CD4-positive, alpha-beta T cell (primary cell): ENCODE measurements around the gene ASIC3. TPM values are rescaled to one million over a fixed set of nuclear protein-coding genes. Genes with fewer than 3 reads are reported as not detected.

Experiments
- ATAC-seq: fragments of 200-7000 bp; cut with Tn5 transposase; one replicate; pipeline ENCODE4 v1.10.0; 2022; ENCODE audit warnings: mild to moderate bottlenecking; ENCODE audit not compliant: poor library complexity
- CTCF ChIA-PET: fragments of 350-600 bp; sonication (Branson Sonifier 250); formaldehyde crosslinking; loops from one replicate; lab custom pipeline; 2021; ENCODE audit warnings: antibody characterized with exemption, inconsistent platforms; lab: Charles Lee
- POLR2A ChIA-PET: fragments of 350-600 bp; sonication (Branson Sonifier 250); formaldehyde crosslinking; loops from one replicate; lab custom pipeline; 2021; ENCODE audit warnings: antibody characterized with exemption, inconsistent platforms; lab: Charles Lee
- DNase-seq, 14 experiments: peaks; one replicate each; pipeline ENCODE4 v3.0.0-alpha.2; 2013 to 2020; ENCODE audit warnings: mixed read lengths in 2 of 14
- H3K27ac ChIP-seq, 2 donors: one replicate each; pipeline versions ENCODE4 v1.5.1 to v1.7.0; 2013; ENCODE audit warnings: low read length in 2 of 2, low read depth in 1 of 2, mild to moderate bottlenecking in 1 of 2
- H3K27me3 ChIP-seq, 2 experiments: 1 replicate in 1 of 2; 2 replicates in 1 of 2; pipeline versions ENCODE4 v1.6.1 to v1.7.0; 2013; ENCODE audit warnings: low read length in 2 of 2, control low read depth in 1 of 2, mild to moderate bottlenecking in 1 of 2, moderate library complexity in 1 of 2; ENCODE audit not compliant: insufficient read depth in 2 of 2, control insufficient read depth in 1 of 2
- H3K36me3 ChIP-seq: one replicate; pipeline ENCODE4 v1.6.1; 2013; ENCODE audit warnings: low read length, control low read depth; ENCODE audit not compliant: insufficient read depth
- H3K4me1 ChIP-seq: one replicate; pipeline ENCODE4 v1.6.1; 2013; ENCODE audit warnings: low read length, control low read depth; ENCODE audit not compliant: insufficient read depth
- H3K4me3 ChIP-seq: one replicate; pipeline ENCODE4 v1.5.1; 2013; ENCODE audit warnings: mild to moderate bottlenecking, low read length, moderate library complexity
- H3K9me3 ChIP-seq, 2 experiments: 1 replicate in 1 of 2; 2 replicates in 1 of 2; pipeline versions ENCODE4 v1.6.1 to v1.7.0; 2013; ENCODE audit warnings: low read length in 2 of 2, mild to moderate bottlenecking in 2 of 2, control low read depth in 1 of 2, moderate library complexity in 1 of 2; ENCODE audit not compliant: control insufficient read depth in 1 of 2, insufficient read depth in 1 of 2
- H3K27ac Mint-ChIP-seq: one replicate; pipeline ENCODE4 v1.8.0; 2020; ENCODE audit warnings: mixed read lengths
- H3K27me3 Mint-ChIP-seq: one replicate; pipeline ENCODE4 v1.8.0; 2021; ENCODE audit warnings: mixed read lengths
- H3K36me3 Mint-ChIP-seq: one replicate; pipeline ENCODE4 v1.8.0; 2021; ENCODE audit warnings: low read depth, mixed read lengths
- H3K4me1 Mint-ChIP-seq: one replicate; pipeline ENCODE4 v1.8.0; 2021; ENCODE audit warnings: low read depth, mixed read lengths
- H3K4me3 Mint-ChIP-seq: one replicate; pipeline ENCODE4 v1.8.0; 2020; ENCODE audit warnings: mild to moderate bottlenecking, mixed read lengths
- H3K9me3 Mint-ChIP-seq: one replicate; pipeline ENCODE4 v1.8.0; 2020; ENCODE audit warnings: mixed read lengths
- CTCF ChIP-seq: fragments of 200-600 bp; IDR thresholded peaks from one replicate; pipeline ENCODE4 v1.8.0; 2022; ENCODE audit warnings: antibody characterized with exemption, mild to moderate bottlenecking
- intact Hi-C, 2 experiments: fragments of 100-400 bp; cut with DNase I in 1 of 2; cut with micrococcal nuclease in 1 of 2; formaldehyde crosslinking; loops; one replicate each; pipeline versions ENCODE4 v1.15.1 to v1.9.0; 2023 to 2025; cut with DNase I, micrococcal nuclease
- total RNA-seq, 174 experiments: library from RNA in 2 of 174; stranded (reverse) in 2 of 174; gene quantifications; one replicate each; pipeline ENCODE4 v1.2.3 and lab custom pipeline; 2021 to 2026

The ASIC3 gene
- total RNA-seq, 2 experiments from 2014 or later = 13.8 to 15.2 TPM

GRCh38 chr7:151016505-151016904 is 31.8 kb upstream of the ASIC3 start:
- TF ChIP-seq CTCF = no peak
- Histone ChIP-seq H3K9me3 (peaks cover 0 to 6% of the 10 kb centered on the region in 2 experiments), H3K36me3 (no peaks in the 10 kb centered on the region), H3K27me3 (peaks cover 4 to 7% of the 10 kb centered on the region in 2 experiments), H3K4me3 (no peak overlapping the region), H3K27ac (no peak overlapping the region), H3K4me1 (peaks cover 80% of the 10 kb centered on the region)
- ATAC-seq (no peak), DNase-seq (no peak)
- peaks cover 8% of the 10 kb centered on the region for H3K36me3 Mint-ChIP-seq
- H3K4me3 Mint-ChIP-seq = peak overlapping the region; percentile 64
- H3K9me3 Mint-ChIP-seq = no peaks in the 10 kb centered on the region
- intact Hi-C loops = loop anchor here (1.0 to 10.0 kb wide), 4 partner anchors 30 to 918 kb away; partner anchors contain the start of genes CDK5 (in 2 of the 2) and SLC4A2 (in 2 of the 2)
- peaks cover 10% of the 10 kb centered on the region for H3K27me3 Mint-ChIP-seq
- peaks cover 76% of the 10 kb centered on the region for H3K4me1 Mint-ChIP-seq
- peak overlapping the region; percentile 83 for H3K27ac Mint-ChIP-seq
- ChIA-PET POLR2A (interaction anchor here (1.1 to 4.7 kb wide), 3 partner anchors 7 to 42 kb away, joined by 3 to 50 read pairs (median 4); no protein-coding TSS in a partner anchor), CTCF (interaction anchor here (1.2 to 4.6 kb wide), 3 partner anchors 9 to 54 kb away, joined by 4 to 39 read pairs (median 5); partner anchors contain the start of gene ABCB8)

- no peaks in the 10 kb centered on the region for H3K36me3 ChIP-seq
- intact Hi-C loops = loop anchor here (1.0 to 10.0 kb wide), 4 partner anchors 31 to 918 kb away; partner anchors contain the start of genes CDK5 (in 2 of the 2) and SLC4A2 (in 2 of the 2)
- ATAC-seq = no peak
Measured at GRCh38 chr7:151016942-151017341, 31.4 kb upstream of the ASIC3 start.

More at GRCh38 chr7:151016942-151017341, 31.4 kb upstream of the ASIC3 start:
- Mint-ChIP-seq H3K36me3 (peaks cover 8% of the 10 kb centered on the region), H3K4me3 (peak overlapping the region; percentile 79), H3K9me3 (no peaks in the 10 kb centered on the region), H3K27ac (peak overlapping the region; percentile 83), H3K4me1 (peaks cover 71% of the 10 kb centered on the region), H3K27me3 (peaks cover 10% of the 10 kb centered on the region)
- H3K27me3 ChIP-seq = peaks cover 4 to 7% of the 10 kb centered on the region in 2 experiments
- ChIA-PET CTCF (interaction anchor here (1.2 to 4.6 kb wide), 3 partner anchors 9 to 54 kb away, joined by 4 to 39 read pairs (median 5); partner anchors contain the start of gene ABCB8), POLR2A (interaction anchor here (0.6 to 4.7 kb wide), 4 partner anchors 8 to 43 kb away, joined by 3 to 50 read pairs (median 4); no protein-coding TSS in a partner anchor)
- H3K9me3 ChIP-seq = peaks cover 0 to 6% of the 10 kb centered on the region in 2 experiments
- no peak overlapping the region for H3K4me3 ChIP-seq
- peak in 4 of 14 experiments; percentile 28 to 57 (median 38) for DNase-seq
- no peak for TF ChIP-seq CTCF
- H3K27ac ChIP-seq = no peak overlapping the region
- H3K4me1 ChIP-seq = peaks cover 76% of the 10 kb centered on the region
